PC-3 (cell line): ENCODE measurements around the gene LRCH4. TPM values are rescaled to one million over a fixed set of nuclear protein-coding genes. Genes with fewer than 3 reads are reported as not detected.

Experiments
- ATAC-seq: fragments of 200-7000 bp; cut with Tn5 transposase; 2 replicates; pipeline ENCODE4 v1.9.1; 2020; ENCODE audit warnings: mild to moderate bottlenecking, moderate library complexity
- BruUV-seq: library from RNA; stranded (reverse); fragments of 400-500 nt; replicated peaks from 2 replicates; lab custom pipeline; 2021; lab: Mats Ljungman, UMichigan
- CTCF ChIA-PET: fragments of 300-600 bp; sonication (Branson Sonifier 250); formaldehyde crosslinking; loops from one replicate; lab custom pipeline; 2022; ENCODE audit warnings: antibody characterized with exemption; lab: Charles Lee
- POLR2A ChIA-PET: fragments of 300-600 bp; sonication (Branson Sonifier 250); formaldehyde crosslinking; loops from one replicate; lab custom pipeline; 2022; ENCODE audit warnings: antibody characterized with exemption; ENCODE audit not compliant: unreplicated experiment; lab: Charles Lee
- DNase-seq: peaks from one replicate; pipeline ENCODE4 v3.0.0-alpha.2; 2015
- H2AFZ ChIP-seq: fragments of 300-600 bp; sonication (generic); 2 replicates; pipeline ENCODE4 v1.6.0; 2016; ENCODE audit warnings: antibody characterized with exemption, low read length
- H3F3A ChIP-seq: fragments of 300-600 bp; sonication (generic); one replicate; pipeline ENCODE4 v1.6.0; 2017; ENCODE audit warnings: antibody characterized with exemption, low read length, control low read depth, mild to moderate bottlenecking; ENCODE audit not compliant: unreplicated experiment
- H3K27ac ChIP-seq: fragments of 300-600 bp; sonication (generic); 2 replicates; pipeline ENCODE4 v1.5.1; 2016; ENCODE audit warnings: mild to moderate bottlenecking, low read length
- H3K27me3 ChIP-seq: fragments of 300-600 bp; sonication (generic); 2 replicates; pipeline ENCODE4 v1.6.1; 2016; ENCODE audit warnings: low read length, mixed read lengths
- H3K36me3 ChIP-seq: fragments of 300-600 bp; sonication (generic); 2 replicates; pipeline ENCODE4 v1.6.1; 2016; ENCODE audit warnings: low read depth, mixed run types, low read length, mixed read lengths
- H3K4me1 ChIP-seq: fragments of 300-600 bp; sonication (generic); 2 replicates; pipeline ENCODE4 v1.5.1; 2016; ENCODE audit warnings: low read length; ENCODE audit not compliant: insufficient read depth
- H3K4me2 ChIP-seq: fragments of 300-600 bp; sonication (generic); 2 replicates; pipeline ENCODE4 v1.6.0; 2016; ENCODE audit warnings: low read length
- H3K4me3 ChIP-seq: fragments of 300-600 bp; sonication (generic); 2 replicates; pipeline ENCODE4 v1.5.1; 2016; ENCODE audit warnings: mild to moderate bottlenecking, low read length, mixed read lengths
- H3K79me2 ChIP-seq: fragments of 300-600 bp; sonication (generic); 2 replicates; pipeline ENCODE4 v1.6.1; 2017; ENCODE audit warnings: low read length, mixed read lengths
- H3K9ac ChIP-seq: fragments of 300-600 bp; sonication (generic); 2 replicates; pipeline ENCODE4 v1.6.0; 2016; ENCODE audit warnings: mild to moderate bottlenecking, low read length
- H3K9me2 ChIP-seq: fragments of 300-600 bp; sonication (generic); replicated peaks from 2 replicates; pipeline ENCODE4 v1.6.1; 2016; ENCODE audit warnings: mixed run types, low read length, mixed read lengths
- H3K9me3 ChIP-seq: fragments of 300-600 bp; sonication (generic); 2 replicates; pipeline ENCODE4 v1.6.1; 2016; ENCODE audit warnings: low read length, mixed read lengths
- H4K20me1 ChIP-seq: fragments of 300-600 bp; sonication (generic); 2 replicates; pipeline ENCODE4 v1.6.1; 2016; ENCODE audit warnings: low read length, mixed read lengths
- EZH2 ChIP-seq: fragments of 300-600 bp; sonication (generic); IDR thresholded peaks from one replicate; pipeline ENCODE4 v1.6.1; 2017; ENCODE audit warnings: antibody characterized with exemption, mild to moderate bottlenecking, low read length; ENCODE audit not compliant: unreplicated experiment
- EZH2phosphoT487 ChIP-seq: fragments of 300-600 bp; sonication (generic); IDR thresholded peaks from 2 replicates; pipeline ENCODE4 v1.6.1; 2018; ENCODE audit warnings: mild to moderate bottlenecking, antibody characterized with exemption, low read length, borderline replicate concordance
- intact Hi-C: fragments of 100-400 bp; cut with micrococcal nuclease; formaldehyde crosslinking; loops from 2 replicates; pipeline ENCODE4 v1.9.0; 2023
- total RNA-seq: library from RNA; depleted of rRNA; stranded (reverse); fragments of >200 nt; gene quantifications from 2 replicates; pipeline ENCODE4 v1.2.3, GENCODE V29; 2014
- TF ChIP-seq, protein P1 (sequence below): fragments of 300-600 bp; sonication (generic); conservative IDR thresholded peaks from 2 replicates; pipeline ENCODE4 v1.5.1; 2017; ENCODE audit warnings: antibody characterized with exemption, low read depth, mild to moderate bottlenecking, low read length

LRCH4 gene
- total RNA-seq, 1 experiment from 2014 or later = 15.6 TPM

DNA sequence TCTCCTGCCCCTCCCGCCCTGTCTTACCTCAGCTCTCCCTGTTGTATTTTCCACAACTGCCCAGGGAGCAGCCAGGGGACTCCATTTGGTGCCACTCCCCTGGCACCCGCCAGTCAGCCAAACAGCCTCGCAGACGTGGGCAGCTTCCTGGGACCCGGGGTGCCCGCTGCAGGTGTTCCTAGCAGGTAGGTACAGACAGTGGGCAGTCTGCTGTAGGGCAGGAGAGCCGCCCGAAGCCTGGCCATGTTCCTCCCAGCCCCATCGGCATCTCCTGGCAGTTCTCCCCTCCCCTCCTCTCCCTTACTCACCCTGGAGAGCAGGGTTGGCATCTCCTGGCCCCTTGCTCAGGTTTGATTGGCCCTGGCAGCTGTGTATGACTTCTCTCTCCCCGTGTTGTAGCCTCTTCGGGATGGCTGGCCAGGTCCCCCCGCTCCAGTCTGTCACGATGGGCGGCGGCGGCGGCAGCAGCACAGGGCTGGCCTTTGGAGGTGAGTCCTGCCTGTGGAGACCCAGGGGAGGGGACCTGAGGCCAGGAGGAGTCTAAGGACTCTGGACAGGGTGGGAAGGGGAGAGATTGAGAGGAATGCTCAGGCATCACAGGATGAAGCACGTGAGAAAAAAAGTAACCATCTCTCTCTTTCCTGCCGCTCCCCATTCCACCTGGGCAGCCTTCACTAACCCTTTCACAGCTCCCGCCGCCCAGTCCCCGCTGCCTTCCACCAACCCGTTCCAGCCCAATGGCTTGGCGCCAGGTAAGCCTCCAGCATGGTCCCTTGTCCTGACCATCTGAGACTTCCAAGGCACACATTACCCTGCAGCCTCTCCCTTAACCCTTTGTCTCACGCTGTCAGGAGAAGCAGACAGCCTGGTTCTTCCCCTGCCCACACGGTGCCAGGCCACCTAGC lies 23.5 kb downstream of the LRCH4 start:
- no peak for TF ChIP-seq EZH2
- TF ChIP-seq EZH2phosphoT487 = no peak
- H3K79me2 ChIP-seq = no peaks in the 10 kb centered on the region
- no peaks in the 10 kb centered on the region for H3K4me1 ChIP-seq
- H3K27ac ChIP-seq = no peak overlapping the region
- H2AFZ ChIP-seq = no peak overlapping the region
- H3K9ac ChIP-seq = no peak overlapping the region
- ATAC-seq = no peak
- ChIA-PET POLR2A (no interaction called here), CTCF (no interaction called here)
- H3K27me3 ChIP-seq = no peaks in the 10 kb centered on the region
- no peaks in the 10 kb centered on the region for H4K20me1 ChIP-seq
- intact Hi-C loops = no loop called here
- no TSS peak for BruUV-seq
- H3K9me2 ChIP-seq = no peaks in the 10 kb centered on the region
- no peaks in the 10 kb centered on the region for H3F3A ChIP-seq
- no peak overlapping the region for H3K4me2 ChIP-seq
- H3K36me3 ChIP-seq = no peaks in the 10 kb centered on the region
- no peaks in the 10 kb centered on the region for H3K9me3 ChIP-seq
- DNase-seq = no peak
- no peak overlapping the region for H3K4me3 ChIP-seq

DNA sequence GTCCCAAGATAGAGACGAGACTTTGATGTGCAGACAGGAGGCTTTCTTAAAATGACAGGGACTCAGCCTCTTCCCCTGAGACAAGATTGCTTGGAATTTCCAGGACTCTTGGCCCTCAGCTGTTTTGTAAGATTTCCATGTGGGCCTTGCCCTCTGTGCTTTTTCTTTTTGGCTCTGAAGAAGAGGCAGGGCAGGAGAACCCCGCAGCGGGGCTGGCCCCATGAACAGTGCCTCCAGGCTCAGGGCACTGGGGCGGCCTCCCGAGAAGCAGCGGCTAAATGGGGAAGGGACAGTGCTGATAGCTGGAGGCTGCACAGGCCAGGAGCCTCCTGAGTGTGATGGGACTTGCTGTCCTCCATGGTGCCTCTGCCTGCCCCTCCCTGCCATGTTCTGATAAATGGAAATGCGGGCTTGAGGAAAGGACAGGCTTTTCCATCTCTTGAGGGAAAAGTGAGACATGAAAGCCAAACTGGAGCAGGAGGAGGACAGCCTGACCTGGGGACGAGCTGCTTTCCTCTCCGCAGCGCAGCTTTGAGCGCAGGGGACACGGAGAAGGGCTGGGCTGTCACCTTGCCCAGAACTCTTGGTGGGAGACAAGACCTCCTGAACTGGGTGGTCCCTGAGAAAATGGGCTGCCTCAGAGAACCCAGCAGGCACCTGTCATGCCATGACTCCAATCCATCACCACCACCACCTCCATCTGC lies 24.3 kb downstream of the LRCH4 start:
- H3K79me2 ChIP-seq = no peaks in the 10 kb centered on the region
- H3K36me3 ChIP-seq = no peaks in the 10 kb centered on the region
- intact Hi-C loops = no loop called here
- ATAC-seq (no peak), DNase-seq (no peak)
- no peaks in the 10 kb centered on the region for H3K4me1 ChIP-seq
- H3K9me3 ChIP-seq = no peaks in the 10 kb centered on the region
- H3K9ac ChIP-seq = no peak overlapping the region
- ChIA-PET CTCF (no interaction called here), POLR2A (no interaction called here)
- no peak overlapping the region for H3K4me2 ChIP-seq
- no peaks in the 10 kb centered on the region for H3K9me2 ChIP-seq
- no peaks in the 10 kb centered on the region for H3F3A ChIP-seq
- TF ChIP-seq EZH2 (no peak), EZH2phosphoT487 (no peak)
- TF ChIP-seq, protein P1, sequence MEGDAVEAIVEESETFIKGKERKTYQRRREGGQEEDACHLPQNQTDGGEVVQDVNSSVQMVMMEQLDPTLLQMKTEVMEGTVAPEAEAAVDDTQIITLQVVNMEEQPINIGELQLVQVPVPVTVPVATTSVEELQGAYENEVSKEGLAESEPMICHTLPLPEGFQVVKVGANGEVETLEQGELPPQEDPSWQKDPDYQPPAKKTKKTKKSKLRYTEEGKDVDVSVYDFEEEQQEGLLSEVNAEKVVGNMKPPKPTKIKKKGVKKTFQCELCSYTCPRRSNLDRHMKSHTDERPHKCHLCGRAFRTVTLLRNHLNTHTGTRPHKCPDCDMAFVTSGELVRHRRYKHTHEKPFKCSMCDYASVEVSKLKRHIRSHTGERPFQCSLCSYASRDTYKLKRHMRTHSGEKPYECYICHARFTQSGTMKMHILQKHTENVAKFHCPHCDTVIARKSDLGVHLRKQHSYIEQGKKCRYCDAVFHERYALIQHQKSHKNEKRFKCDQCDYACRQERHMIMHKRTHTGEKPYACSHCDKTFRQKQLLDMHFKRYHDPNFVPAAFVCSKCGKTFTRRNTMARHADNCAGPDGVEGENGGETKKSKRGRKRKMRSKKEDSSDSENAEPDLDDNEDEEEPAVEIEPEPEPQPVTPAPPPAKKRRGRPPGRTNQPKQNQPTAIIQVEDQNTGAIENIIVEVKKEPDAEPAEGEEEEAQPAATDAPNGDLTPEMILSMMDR = no peak
- BruUV-seq = no TSS peak
- no peaks in the 10 kb centered on the region for H3K27me3 ChIP-seq
- no peak overlapping the region for H2AFZ ChIP-seq
- no peak overlapping the region for H3K27ac ChIP-seq
- no peaks in the 10 kb centered on the region for H4K20me1 ChIP-seq
- no peak overlapping the region for H3K4me3 ChIP-seq

DNA sequence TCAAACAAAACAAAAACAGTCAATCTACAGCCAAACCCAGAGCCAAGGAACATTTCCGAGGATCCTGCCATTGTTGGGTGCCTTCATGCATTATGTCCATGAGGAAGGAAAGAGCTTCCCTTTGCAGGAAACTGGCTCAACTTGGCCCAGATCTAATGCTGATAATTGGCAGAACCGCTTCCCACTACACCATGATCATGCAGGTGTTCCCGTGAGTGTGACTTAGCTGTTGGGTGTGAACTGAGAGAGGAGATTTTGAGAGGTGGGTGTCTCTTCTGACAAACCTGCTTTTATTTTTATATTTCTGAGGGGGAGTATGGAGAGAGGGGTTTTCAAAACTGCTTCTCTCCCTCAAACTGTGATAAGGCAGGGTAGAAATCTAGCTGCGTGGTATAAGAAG lies 26.8 kb downstream of the LRCH4 start:
- DNase-seq = no peak
- Histone ChIP-seq H4K20me1 (no peaks in the 10 kb centered on the region), H3K27ac (no peak overlapping the region), H3F3A (no peaks in the 10 kb centered on the region), H3K36me3 (no peaks in the 10 kb centered on the region), H3K4me3 (no peak overlapping the region), H2AFZ (no peak overlapping the region), H3K79me2 (no peaks in the 10 kb centered on the region), H3K9me2 (no peaks in the 10 kb centered on the region), H3K9ac (no peak overlapping the region), H3K4me2 (no peak overlapping the region), H3K27me3 (no peaks in the 10 kb centered on the region), H3K9me3 (no peaks in the 10 kb centered on the region), H3K4me1 (no peaks in the 10 kb centered on the region)
- no peak for TF ChIP-seq EZH2phosphoT487
- TF ChIP-seq, protein P1 = no peak
- no peak for TF ChIP-seq EZH2
- intact Hi-C loops = loop anchor here (1.0 kb wide), 1 partner anchor 90 kb away; no protein-coding TSS in a partner anchor
- no TSS peak for BruUV-seq
- CTCF ChIA-PET = interaction anchor here (0.6 to 1.3 kb wide), 10 partner anchors 12 to 307 kb away, joined by 3 to 8 read pairs (median 5); partner anchors contain the start of gene AGFG2
- POLR2A ChIA-PET = no interaction called here
- ATAC-seq = no peak
